GM23248 (cell line): ENCODE measurements around the gene ATG2A. TPM values are rescaled to one million over a fixed set of nuclear protein-coding genes. Genes with fewer than 3 reads are reported as not detected.

Experiments
- DNase-seq: peaks from one replicate; pipeline ENCODE4 v3.0.0-alpha.2; 2015
- H2AFZ ChIP-seq: fragments of 200-600 bp; sonication (generic); 2 replicates; pipeline ENCODE4 v1.6.1; 2016; ENCODE audit warnings: antibody characterized with exemption
- H3F3A ChIP-seq: fragments of 200-600 bp; sonication (generic); 2 replicates; pipeline ENCODE4 v1.6.1; 2016; ENCODE audit warnings: mild to moderate bottlenecking, antibody characterized with exemption, mixed run types; ENCODE audit not compliant: insufficient read depth
- H3K27ac ChIP-seq: fragments of 200-600 bp; sonication (generic); 2 replicates; pipeline ENCODE4 v1.5.1; 2016; ENCODE audit warnings: mild to moderate bottlenecking
- H3K27me3 ChIP-seq: fragments of 200-600 bp; sonication (generic); replicated peaks from 2 replicates; pipeline ENCODE4 v1.6.1; 2016; ENCODE audit warnings: mild to moderate bottlenecking; ENCODE audit not compliant: insufficient read depth
- H3K36me3 ChIP-seq: fragments of 200-600 bp; sonication (generic); 2 replicates; pipeline ENCODE4 v1.6.1; 2016; ENCODE audit warnings: low read depth, mild to moderate bottlenecking
- H3K4me1 ChIP-seq: fragments of 200-600 bp; sonication (generic); 2 replicates; pipeline ENCODE4 v1.6.1; 2016; ENCODE audit warnings: mild to moderate bottlenecking; ENCODE audit not compliant: insufficient read depth
- H3K4me2 ChIP-seq: fragments of 200-600 bp; sonication (generic); one replicate; pipeline ENCODE4 v1.6.1; 2016; ENCODE audit warnings: mild to moderate bottlenecking; ENCODE audit not compliant: unreplicated experiment
- H3K4me3 ChIP-seq: fragments of 200-600 bp; sonication (generic); 2 replicates; pipeline ENCODE4 v1.5.1; 2016; ENCODE audit warnings: mild to moderate bottlenecking
- H3K79me2 ChIP-seq: fragments of 200-600 bp; sonication (generic); 2 replicates; pipeline ENCODE4 v1.6.1; 2016; ENCODE audit warnings: mild to moderate bottlenecking; ENCODE audit not compliant: insufficient read depth
- H3K9ac ChIP-seq: fragments of 200-600 bp; sonication (generic); 2 replicates; pipeline ENCODE4 v1.6.1; 2016; ENCODE audit warnings: mild to moderate bottlenecking
- H3K9me2 ChIP-seq: fragments of 200-600 bp; sonication (generic); 2 replicates; pipeline ENCODE4 v1.6.1; 2016; ENCODE audit warnings: mixed run types, mild to moderate bottlenecking, moderate library complexity; ENCODE audit not compliant: insufficient read depth
- H3K9me3 ChIP-seq: fragments of 200-600 bp; sonication (generic); one replicate; pipeline ENCODE4 v1.6.1; 2017; ENCODE audit warnings: low read depth
- H4K20me1 ChIP-seq: fragments of 200-600 bp; sonication (generic); 2 replicates; pipeline ENCODE4 v1.6.0; 2016; ENCODE audit not compliant: insufficient read depth
- EZH2 ChIP-seq: fragments of 200-600 bp; sonication (generic); IDR thresholded peaks from 2 replicates; pipeline ENCODE4 v1.6.1; 2018; ENCODE audit warnings: antibody characterized with exemption, mild to moderate bottlenecking; ENCODE audit not compliant: insufficient read depth, poor library complexity, severe bottlenecking
- EZH2phosphoT487 ChIP-seq: fragments of 200-600 bp; sonication (generic); IDR thresholded peaks from 2 replicates; pipeline ENCODE4 v1.6.1; 2018; ENCODE audit warnings: antibody characterized with exemption, moderate library complexity, mild to moderate bottlenecking, low read depth; ENCODE audit not compliant: insufficient read depth
- WGBS, 2 experiments: methylation state at CpG; one replicate each; pipeline ENCODE4 v1.1.6; 2015 to 2017; ENCODE audit warnings: low lambda C conversion rate in 2 of 2, low coverage in 1 of 2; ENCODE audit errors: missing lambda C conversion rate in 2 of 2; 5-methylcytosine and 5-hydroxymethylcytosine counted together
- in situ Hi-C: fragments of 300-500 bp; cut with MboI; formaldehyde crosslinking; loops from 2 replicates; pipeline ENCODE4 v1.15.0; 2020
- polyA plus RNA-seq: library from polyadenylated mRNA; unstranded; fragments of >200 nt; fragmentation: Nextera tagmentation; extraction: Ambion mirVana; gene quantifications from 2 replicates; pipeline ENCODE4 v1.2.1, GENCODE V29; 2016
- total RNA-seq: library from RNA; depleted of rRNA; stranded (reverse); fragments of >200 nt; shearing (Covaris generic); gene quantifications from 2 replicates; pipeline ENCODE4 v1.2.3, GENCODE V29; 2014

The ATG2A gene
- total and polyA plus RNA-seq, 2 experiments from 2014 or later = 6.3 to 18.9 TPM

- DNase-seq = peak; percentile 84
- in situ Hi-C loops = no loop called here
Observed at GRCh38 chr11:64870176-64870892, 46.7 kb downstream of the ATG2A start.

GRCh38 chr11:64869571-64870175, 47.3 kb downstream of the ATG2A start:
- Histone ChIP-seq H3K79me2 (peaks cover 94% of the 10 kb centered on the region), H3K4me1 (peaks cover 46% of the 10 kb centered on the region), H2AFZ (no peak overlapping the region), H3K4me3 (no peak overlapping the region), H3K9ac (peak overlapping the region; percentile 68), H3K36me3 (peaks cover 26% of the 10 kb centered on the region), H3K4me2 (peak overlapping the region; percentile 48), H4K20me1 (peaks cover 12% of the 10 kb centered on the region; the same call in 1 of the 2 replicates), H3K27me3 (no peaks in the 10 kb centered on the region), H3K9me2 (no peaks in the 10 kb centered on the region), H3K9me3 (no peaks in the 10 kb centered on the region), H3F3A (peaks cover 61% of the 10 kb centered on the region), H3K27ac (peak overlapping the region; percentile 74)
- in situ Hi-C loops = no loop called here
- no peak for DNase-seq
- TF ChIP-seq EZH2 (no peak), EZH2phosphoT487 (no peak)
- WGBS, 2 experiments = 57 to 63% methylated on average over 8 to 9 of the region's 9 CpGs

More at GRCh38 chr11:64870176-64870892, 46.7 kb downstream of the ATG2A start:
- TF ChIP-seq EZH2 = no peak
- no peak for TF ChIP-seq EZH2phosphoT487
- peaks cover 12% of the 10 kb centered on the region; the same call in 1 of the 2 replicates for H4K20me1 ChIP-seq
- peaks cover 54% of the 10 kb centered on the region for H3F3A ChIP-seq
- WGBS, 2 experiments = 33 to 40% methylated on average over 19 of the region's 19 CpGs
- H3K4me1 ChIP-seq = peaks cover 40% of the 10 kb centered on the region
- H2AFZ ChIP-seq = no peak overlapping the region
- H3K36me3 ChIP-seq = peaks cover 28% of the 10 kb centered on the region
- peak overlapping the region; percentile 68 for H3K9ac ChIP-seq
- peak overlapping the region; percentile 74 for H3K27ac ChIP-seq
- no peaks in the 10 kb centered on the region for H3K9me3 ChIP-seq
- H3K79me2 ChIP-seq = peaks cover 94% of the 10 kb centered on the region
- H3K27me3 ChIP-seq = no peaks in the 10 kb centered on the region
- 0 out of 2 replicates have a peak overlapping the region, but pooled peaks have one; percentile 18 for H3K4me3 ChIP-seq
- no peaks in the 10 kb centered on the region for H3K9me2 ChIP-seq
- peak overlapping the region; percentile 48 for H3K4me2 ChIP-seq

DNA sequence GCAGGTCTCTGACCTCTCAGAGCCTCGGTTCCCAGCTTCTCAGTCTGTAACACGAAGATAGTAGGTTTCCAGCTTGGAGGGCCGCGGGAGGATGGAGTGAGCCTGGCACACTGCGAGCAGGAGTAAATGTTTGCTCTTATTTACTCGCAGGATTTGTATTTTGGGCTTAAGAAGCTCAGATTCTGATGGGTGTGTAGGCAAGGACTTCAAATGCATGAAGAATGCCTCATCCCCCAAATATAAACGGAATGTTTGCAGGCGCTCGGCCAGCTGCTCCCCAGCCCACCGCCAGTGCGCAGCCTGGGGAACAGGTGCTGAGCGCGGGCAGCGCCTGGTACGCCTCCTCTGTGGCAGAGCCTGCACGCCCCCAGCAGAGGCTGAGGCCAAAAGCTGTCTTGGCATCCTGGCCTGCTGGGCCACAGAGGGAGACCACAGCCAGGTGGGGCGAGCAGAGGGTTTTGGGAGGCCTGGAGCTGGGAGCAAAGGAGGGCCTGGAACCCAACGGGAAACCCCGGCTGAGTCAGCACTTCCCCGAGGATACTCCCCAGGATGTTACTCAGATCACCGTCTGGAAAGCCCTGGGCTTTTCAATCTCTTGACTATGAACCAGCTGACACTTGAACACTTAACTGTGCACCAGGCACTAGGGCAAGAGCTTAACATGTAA, 48.0 kb downstream of the ATG2A start:
- H4K20me1 ChIP-seq = peaks cover 12% of the 10 kb centered on the region; the same call in 1 of the 2 replicates
- peak; percentile 92 for DNase-seq
- no peaks in the 10 kb centered on the region for H3K9me3 ChIP-seq
- peaks cover 25% of the 10 kb centered on the region for H3K36me3 ChIP-seq
- no peaks in the 10 kb centered on the region for H3K9me2 ChIP-seq
- H3K27me3 ChIP-seq = no peaks in the 10 kb centered on the region
- TF ChIP-seq EZH2phosphoT487 (no peak), EZH2 (no peak)
- peak overlapping the region; percentile 74 for H3K27ac ChIP-seq
- peaks cover 64% of the 10 kb centered on the region for H3F3A ChIP-seq
- no peak overlapping the region for H3K4me3 ChIP-seq
- H3K79me2 ChIP-seq = peaks cover 91% of the 10 kb centered on the region
- in situ Hi-C loops = no loop called here
- 30 to 31% methylated on average over 21 of the region's 21 CpGs for WGBS, 2 experiments
- peaks cover 52% of the 10 kb centered on the region for H3K4me1 ChIP-seq
- H3K4me2 ChIP-seq = peak overlapping the region; percentile 48
- H3K9ac ChIP-seq = peak overlapping the region; percentile 68; the same call in 1 of the 2 replicates
- no peak overlapping the region for H2AFZ ChIP-seq

DNA sequence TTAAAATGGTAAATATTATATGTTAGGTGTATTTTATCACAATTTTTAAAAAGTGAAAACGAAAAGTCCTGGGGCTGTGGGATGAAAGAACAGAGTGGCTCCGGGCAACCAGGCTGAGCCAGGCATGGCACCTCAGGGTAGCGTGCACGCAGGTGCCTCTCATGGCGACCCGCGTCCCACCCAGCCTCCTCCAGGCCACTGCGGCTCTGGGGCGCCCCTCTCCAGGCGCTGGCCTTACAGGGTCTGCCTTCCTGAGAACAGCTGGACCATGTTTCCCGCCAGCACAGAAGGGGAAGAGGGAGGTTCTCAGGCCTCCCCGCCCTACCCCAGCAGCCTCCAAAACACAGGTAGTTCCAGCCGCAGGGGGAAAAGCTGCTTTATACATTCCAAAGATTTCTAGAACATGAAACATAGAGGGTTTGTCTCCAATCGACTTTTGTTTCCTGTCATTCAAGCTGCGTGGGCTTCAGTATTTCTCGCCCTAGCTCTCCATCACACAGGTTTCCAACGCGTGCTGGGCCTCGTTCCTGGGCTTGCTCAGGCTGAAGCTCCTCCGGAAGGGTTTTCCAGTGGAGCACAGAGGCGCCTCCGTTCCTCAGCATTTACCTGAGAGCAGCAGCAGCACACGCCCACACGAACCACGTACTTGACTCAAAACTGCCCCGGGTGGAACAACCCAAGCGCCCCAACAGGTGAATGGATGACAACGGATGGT, 49.1 kb downstream of the ATG2A start:
- TF ChIP-seq EZH2 (no peak), EZH2phosphoT487 (no peak)
- no peak overlapping the region for H3K4me2 ChIP-seq
- H3K27ac ChIP-seq = no peak overlapping the region
- no peaks in the 10 kb centered on the region for H3K9me2 ChIP-seq
- no peak for DNase-seq
- in situ Hi-C loops = no loop called here
- peaks cover 19% of the 10 kb centered on the region for H3K36me3 ChIP-seq
- H3K4me3 ChIP-seq = no peak overlapping the region
- no peak overlapping the region for H2AFZ ChIP-seq
- 90 to 91% methylated on average over 28 of the region's 28 CpGs for WGBS, 2 experiments
- H3K27me3 ChIP-seq = no peaks in the 10 kb centered on the region
- H3K9ac ChIP-seq = no peak overlapping the region
- peaks cover 12% of the 10 kb centered on the region; the same call in 1 of the 2 replicates for H4K20me1 ChIP-seq
- peaks cover 72% of the 10 kb centered on the region for H3F3A ChIP-seq
- H3K79me2 ChIP-seq = peaks cover 91% of the 10 kb centered on the region
- no peaks in the 10 kb centered on the region for H3K9me3 ChIP-seq
- H3K4me1 ChIP-seq = peaks cover 63% of the 10 kb centered on the region
